Memory B cell (primary cell): ENCODE data around the gene KRTAP10-1.

ENCODE experiments used
- ATAC-seq: fragments of 150-1000 bp; cut with Tn5 transposase; 2 replicates; pipeline ENCODE4 v1.10.0; 2021; ENCODE audit warnings: low read depth, mild to moderate bottlenecking, moderate library complexity
- DNase-seq, 2 donors: peaks; one replicate each; pipeline ENCODE4 v3.0.0; 2022; ENCODE audit warnings: low spot score in 2 of 2
- H3K27ac Mint-ChIP-seq: one replicate; pipeline ENCODE4 v1.8.0; 2022; ENCODE audit warnings: mild to moderate bottlenecking, moderate library complexity, mixed read lengths
- H3K27me3 Mint-ChIP-seq: one replicate; pipeline ENCODE4 v1.8.0; 2022; ENCODE audit warnings: mixed read lengths
- H3K36me3 Mint-ChIP-seq: one replicate; pipeline ENCODE4 v1.8.0; 2022; ENCODE audit warnings: mild to moderate bottlenecking, mixed read lengths
- H3K4me1 Mint-ChIP-seq: one replicate; pipeline ENCODE4 v1.8.0; 2022; ENCODE audit warnings: mixed read lengths
- H3K4me3 Mint-ChIP-seq: one replicate; pipeline ENCODE4 v1.8.0; 2022; ENCODE audit warnings: mild to moderate bottlenecking, moderate library complexity, mixed read lengths
- H3K9me3 Mint-ChIP-seq: one replicate; pipeline ENCODE4 v1.8.0; 2022; ENCODE audit warnings: mixed read lengths

KRTAP10-1 gene

DNA sequence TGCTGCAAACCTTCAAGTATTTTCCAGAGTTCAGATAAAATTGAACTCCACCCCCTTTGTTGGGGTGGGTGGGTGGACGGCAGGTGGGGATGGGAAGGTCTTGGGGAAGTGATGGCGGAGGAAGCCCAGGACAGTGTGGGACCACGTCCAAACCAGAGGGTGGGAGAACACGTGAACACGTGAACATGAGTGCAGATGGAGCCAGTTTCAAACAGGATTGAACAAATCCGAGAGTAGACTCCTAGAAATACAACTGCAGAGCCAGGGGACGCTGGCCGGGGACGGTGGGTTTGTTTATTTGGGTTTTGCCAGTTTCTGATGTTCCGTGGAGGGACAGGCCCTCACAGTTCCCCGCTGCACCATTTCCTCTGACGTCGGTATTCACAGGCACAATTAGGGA lies 8.4 kb upstream of the KRTAP10-1 start:
- DNase-seq (no peak), ATAC-seq (no peak)
- Mint-ChIP-seq H3K4me3 (no peak overlapping the region), H3K27ac (no peak overlapping the region), H3K4me1 (peaks cover 9% of the 10 kb centered on the region), H3K9me3 (peaks cover 18% of the 10 kb centered on the region), H3K27me3 (peaks cover 20% of the 10 kb centered on the region), H3K36me3 (peaks cover 11% of the 10 kb centered on the region)

DNA sequence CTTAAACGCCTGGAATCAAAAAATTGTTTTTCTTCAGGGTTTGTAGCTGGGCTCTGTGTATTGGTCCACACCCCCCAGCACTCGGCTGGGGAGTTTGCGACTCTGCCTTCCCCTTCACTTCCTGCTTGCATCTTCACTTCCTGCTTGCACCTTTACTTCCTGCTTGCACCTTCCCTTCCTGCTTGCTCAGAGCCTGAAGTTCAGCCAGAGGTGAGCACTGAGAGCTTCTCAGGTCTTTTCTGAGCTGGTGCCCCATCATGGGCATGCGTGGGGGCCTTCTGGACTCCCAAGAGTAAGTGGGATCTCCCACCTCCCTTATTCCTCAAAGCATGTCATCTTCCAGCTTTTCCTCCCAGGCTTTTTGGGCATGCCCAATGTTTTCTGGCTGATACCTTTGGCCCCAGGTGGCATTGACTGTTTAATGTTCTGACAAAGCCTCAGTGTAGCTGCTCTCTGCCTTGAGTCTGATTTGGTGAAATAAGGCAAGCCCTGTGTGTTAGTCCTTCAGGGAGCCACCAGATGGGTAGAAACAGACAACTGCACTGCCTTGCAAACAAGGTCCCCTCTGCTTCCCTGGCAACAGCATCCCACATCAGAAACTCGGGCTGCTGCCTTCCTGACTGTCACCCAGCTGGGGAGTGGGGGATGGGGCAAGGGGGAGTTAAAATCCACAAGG lies 7.8 kb upstream of the KRTAP10-1 start:
- Mint-ChIP-seq H3K9me3 (peaks cover 18% of the 10 kb centered on the region), H3K4me3 (no peak overlapping the region), H3K36me3 (peaks cover 11% of the 10 kb centered on the region), H3K27me3 (peaks cover 20% of the 10 kb centered on the region), H3K4me1 (peaks cover 9% of the 10 kb centered on the region), H3K27ac (no peak overlapping the region)
- no peak for ATAC-seq
- no peak for DNase-seq

- Mint-ChIP-seq H3K27me3 (peaks cover 16% of the 10 kb centered on the region), H3K9me3 (peaks cover 18% of the 10 kb centered on the region), H3K4me1 (peaks cover 5% of the 10 kb centered on the region), H3K36me3 (peaks cover 11% of the 10 kb centered on the region), H3K4me3 (no peak overlapping the region), H3K27ac (no peak overlapping the region)
- no peak for DNase-seq
- ATAC-seq: no peak
Observed at GRCh38 chr21:44544566-44544965, 4.6 kb upstream of the KRTAP10-1 start.

DNA sequence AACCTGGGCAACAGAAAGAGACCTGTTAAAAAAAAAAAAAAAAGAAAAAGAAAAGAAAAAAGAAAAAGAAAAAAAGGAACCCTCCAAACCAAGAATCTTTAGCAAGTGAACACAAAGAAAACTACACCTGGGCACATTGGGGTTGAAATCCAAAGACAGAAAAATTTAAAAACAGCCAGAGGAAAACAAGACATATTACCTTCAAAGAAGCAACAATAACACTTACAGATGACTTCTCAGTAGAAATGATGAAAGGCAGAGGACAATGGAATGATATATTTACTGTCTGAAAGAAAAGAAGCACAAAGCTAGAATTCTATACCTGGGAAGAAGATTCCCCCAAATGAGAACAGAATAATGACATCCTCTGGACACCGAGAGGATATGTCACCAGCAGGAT lies 2.7 kb upstream of the KRTAP10-1 start:
- Mint-ChIP-seq H3K27ac (no peak overlapping the region), H3K36me3 (peaks cover 10% of the 10 kb centered on the region), H3K4me3 (no peak overlapping the region), H3K27me3 (peaks cover 13% of the 10 kb centered on the region), H3K4me1 (peaks cover 4% of the 10 kb centered on the region), H3K9me3 (peaks cover 16% of the 10 kb centered on the region)
- ATAC-seq (no peak), DNase-seq (no peak)

GRCh38 chr21:44540741-44541288 lies 820 bp upstream of the KRTAP10-1 start:
- Mint-ChIP-seq H3K36me3 (no peaks in the 10 kb centered on the region), H3K9me3 (peaks cover 5% of the 10 kb centered on the region), H3K4me3 (no peak overlapping the region), H3K27ac (no peak overlapping the region), H3K4me1 (no peaks in the 10 kb centered on the region), H3K27me3 (peaks cover 15% of the 10 kb centered on the region)
- no peak for ATAC-seq
- DNase-seq: no peak

DNA sequence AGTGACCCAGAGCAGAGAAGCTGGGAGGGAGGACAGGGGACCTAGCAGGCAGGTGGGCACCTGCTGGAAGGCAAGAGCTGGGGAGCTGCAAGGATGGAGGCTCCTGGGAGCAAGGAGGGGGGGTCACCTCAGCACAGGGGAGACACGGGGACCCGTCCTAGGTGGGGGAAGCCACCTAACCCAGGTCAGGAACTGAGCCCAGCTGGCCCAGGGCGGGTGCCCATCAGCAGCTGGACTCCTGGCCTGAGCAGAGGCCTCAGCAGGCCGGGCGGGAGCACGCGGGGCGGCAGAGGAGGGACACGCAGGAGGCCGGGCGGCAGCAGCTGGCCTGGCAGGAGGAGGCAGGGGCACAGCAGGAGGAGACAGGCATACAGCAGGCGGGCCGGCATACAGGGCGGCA lies 949 bp downstream of the KRTAP10-1 start:
- H3K36me3 Mint-ChIP-seq: no peaks in the 10 kb centered on the region
- H3K4me3 Mint-ChIP-seq: no peak overlapping the region
- no peak overlapping the region for H3K27ac Mint-ChIP-seq
- H3K4me1 Mint-ChIP-seq: no peaks in the 10 kb centered on the region
- H3K27me3 Mint-ChIP-seq: peaks cover 17% of the 10 kb centered on the region
- ATAC-seq (no peak), DNase-seq (no peak)
- H3K9me3 Mint-ChIP-seq: no peaks in the 10 kb centered on the region

- H3K36me3 Mint-ChIP-seq: no peaks in the 10 kb centered on the region
- no peaks in the 10 kb centered on the region for H3K9me3 Mint-ChIP-seq
- ATAC-seq: no peak
- H3K27me3 Mint-ChIP-seq: peaks cover 17% of the 10 kb centered on the region
- no peak overlapping the region for H3K4me3 Mint-ChIP-seq
- DNase-seq: no peak
- H3K4me1 Mint-ChIP-seq: no peaks in the 10 kb centered on the region
- no peak overlapping the region for H3K27ac Mint-ChIP-seq
Observed at GRCh38 chr21:44537930-44538911, 1.8 kb downstream of the KRTAP10-1 start.

GRCh38 chr21:44535963-44536362 lies 4.0 kb downstream of the KRTAP10-1 start:
- no peak for ATAC-seq
- H3K4me3 Mint-ChIP-seq: no peak overlapping the region
- H3K27me3 Mint-ChIP-seq: peaks cover 20% of the 10 kb centered on the region
- no peaks in the 10 kb centered on the region for H3K9me3 Mint-ChIP-seq
- H3K27ac Mint-ChIP-seq: no peak overlapping the region
- no peaks in the 10 kb centered on the region for H3K4me1 Mint-ChIP-seq
- no peak for DNase-seq
- H3K36me3 Mint-ChIP-seq: no peaks in the 10 kb centered on the region

DNA sequence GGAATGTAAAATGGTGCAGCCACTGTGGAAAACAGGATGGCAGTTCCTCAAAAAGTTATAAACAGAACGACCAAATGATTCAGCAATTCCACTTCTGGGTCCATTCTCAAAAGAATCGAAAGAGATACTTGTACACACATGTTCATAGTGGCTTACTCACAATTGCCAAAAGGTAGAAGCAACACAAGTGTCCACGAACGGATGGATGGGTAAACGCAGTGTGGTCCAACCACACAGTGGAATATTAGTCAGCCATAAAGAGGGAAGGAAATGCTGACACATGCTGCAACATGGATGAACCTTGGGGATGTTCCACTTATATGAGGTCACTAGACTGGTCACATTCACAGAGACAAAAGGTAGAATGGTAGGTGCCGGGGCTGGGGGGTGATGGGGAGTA lies 5.3 kb downstream of the KRTAP10-1 start:
- H3K4me1 Mint-ChIP-seq: peaks cover 4% of the 10 kb centered on the region
- H3K4me3 Mint-ChIP-seq: no peak overlapping the region
- DNase-seq (no peak), ATAC-seq (no peak)
- peaks cover 1% of the 10 kb centered on the region for H3K9me3 Mint-ChIP-seq
- peaks cover 24% of the 10 kb centered on the region for H3K27me3 Mint-ChIP-seq
- H3K27ac Mint-ChIP-seq: no peak overlapping the region
- H3K36me3 Mint-ChIP-seq: no peaks in the 10 kb centered on the region

DNA sequence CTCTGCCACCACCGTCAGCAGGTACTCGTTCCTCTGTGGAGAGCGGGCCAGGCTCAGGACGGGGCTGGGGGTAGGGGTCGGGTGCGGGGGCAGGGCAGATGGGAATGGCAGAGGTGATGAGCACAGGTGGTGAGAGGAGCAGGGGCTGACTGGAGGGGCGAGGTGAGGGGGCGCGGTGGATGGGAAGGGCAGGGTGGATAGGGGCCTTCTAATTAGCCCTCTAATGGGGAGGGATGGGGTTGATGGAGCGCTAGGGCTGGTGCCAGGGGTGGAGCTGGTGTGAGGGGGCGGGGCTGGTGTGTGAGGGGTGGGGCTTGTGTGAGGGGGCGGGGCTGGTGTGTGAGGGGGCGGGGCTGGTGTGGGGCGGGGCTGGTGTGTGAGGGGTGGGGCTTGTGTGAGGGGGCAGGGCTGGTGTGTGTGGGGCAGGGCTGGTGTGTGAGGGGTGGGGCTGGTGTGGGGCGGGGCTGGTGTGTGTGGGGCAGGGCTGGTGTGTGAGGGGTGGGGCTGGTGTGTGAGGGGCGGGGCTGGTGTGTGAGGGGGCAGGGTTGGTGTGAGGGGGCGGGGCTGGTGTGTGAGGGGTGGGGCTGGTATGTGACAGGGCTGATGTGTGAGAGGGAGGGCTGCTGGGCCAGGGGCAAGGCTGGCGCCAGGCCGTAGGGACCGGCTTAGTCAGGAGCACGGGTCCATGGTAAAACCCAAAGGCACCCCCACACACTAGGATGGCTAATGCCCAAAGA lies 5.9 kb downstream of the KRTAP10-1 start:
- Mint-ChIP-seq H3K27ac (no peak overlapping the region), H3K9me3 (peaks cover 1% of the 10 kb centered on the region), H3K4me3 (no peak overlapping the region), H3K27me3 (peaks cover 20% of the 10 kb centered on the region), H3K4me1 (peaks cover 4% of the 10 kb centered on the region), H3K36me3 (no peaks in the 10 kb centered on the region)
- DNase-seq: no peak
- ATAC-seq: no peak

DNA sequence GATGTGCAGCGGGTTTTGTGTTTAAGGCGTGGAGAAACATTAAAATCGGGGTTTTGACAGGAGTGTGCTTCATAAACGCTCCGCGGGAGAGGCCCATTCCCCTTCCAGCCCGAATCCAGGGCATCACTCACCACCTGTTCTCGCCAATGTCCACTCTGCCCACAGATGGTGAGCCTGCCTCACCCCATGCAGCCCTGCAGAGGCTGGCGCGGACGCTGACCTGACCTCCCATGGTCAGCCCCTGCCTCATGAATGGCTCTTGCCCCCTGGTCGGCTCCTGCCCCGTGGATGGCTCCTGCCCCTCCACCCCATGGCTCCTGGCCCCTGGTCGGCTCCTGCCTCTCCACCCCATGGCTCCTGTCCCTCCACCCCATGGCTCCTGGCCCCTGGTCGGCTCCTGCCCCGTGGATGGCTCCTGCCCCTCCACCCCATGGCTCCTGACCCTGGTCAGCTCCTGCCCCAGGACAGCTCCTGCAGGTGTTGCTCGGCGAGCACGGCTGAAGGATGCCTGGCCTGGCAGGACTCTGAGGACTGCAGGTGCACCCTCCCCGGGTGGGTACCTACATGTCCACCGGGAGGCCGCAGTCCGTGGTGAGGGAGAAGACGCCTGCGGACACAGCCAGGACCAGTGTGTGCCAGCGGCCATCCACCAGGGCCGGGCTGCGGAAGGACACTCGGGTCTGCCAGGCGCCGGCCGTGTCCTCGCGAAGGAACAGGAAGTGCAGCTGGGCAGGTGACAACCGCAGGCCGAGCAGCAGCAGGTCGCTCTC lies 6.7 kb downstream of the KRTAP10-1 start:
- peaks cover 1% of the 10 kb centered on the region for H3K9me3 Mint-ChIP-seq

DNA sequence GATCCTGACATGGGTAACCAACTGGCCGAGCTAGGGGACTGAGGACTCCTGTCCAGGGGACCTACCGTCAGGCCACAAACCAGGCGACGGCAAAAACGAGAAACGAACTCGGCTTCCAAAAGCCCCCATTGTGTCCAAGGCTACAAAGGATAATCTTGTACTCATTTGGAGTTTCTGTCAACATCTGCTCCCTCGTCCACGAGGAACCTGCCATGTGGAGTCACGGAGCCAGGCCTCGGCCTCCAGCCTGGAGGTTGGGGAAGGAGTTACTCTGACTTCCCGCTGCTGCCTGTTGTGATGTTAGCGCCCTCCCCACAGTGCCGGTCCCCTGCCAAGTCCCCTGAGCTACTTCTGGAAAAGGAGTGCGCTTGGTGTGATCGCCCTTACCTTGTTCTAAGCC lies 7.3 kb downstream of the KRTAP10-1 start:
- Mint-ChIP-seq H3K4me1 (peaks cover 4% of the 10 kb centered on the region), H3K4me3 (no peak overlapping the region)

More for the DNA sequence above, 6.7 kb downstream of the KRTAP10-1 start:
- Mint-ChIP-seq H3K4me3 (no peak overlapping the region), H3K4me1 (peaks cover 4% of the 10 kb centered on the region), H3K27ac (no peak overlapping the region), H3K36me3 (no peaks in the 10 kb centered on the region), H3K27me3 (peaks cover 18% of the 10 kb centered on the region)
- DNase-seq (no peak), ATAC-seq (no peak)

More for the DNA sequence above, 7.3 kb downstream of the KRTAP10-1 start:
- Mint-ChIP-seq H3K27ac (no peak overlapping the region), H3K9me3 (peaks cover 1% of the 10 kb centered on the region), H3K27me3 (peaks cover 16% of the 10 kb centered on the region), H3K36me3 (no peaks in the 10 kb centered on the region)
- DNase-seq (no peak), ATAC-seq (no peak)
